ENCODE measurements around the gene ZNF33B. TPM values are rescaled to one million over a fixed set of nuclear protein-coding genes. Genes with fewer than 3 reads are reported as not detected.

ZNF33B gene
- total and polyA plus RNA-seq, 9 of the 15 experiments (the other 6 are each of a cell fraction or from before 2014, with no cell fraction given) = 6.9 to 23.9 (median 15.4) TPM

- intact Hi-C loops (cut with micrococcal nuclease) = no loop called here
- no peak overlapping the region for H3K4me2 ChIP-seq (ENCODE audit: insufficient read depth, low read length)
Observed at GRCh38 chr10:42544945-42545344, 93.4 kb downstream of the ZNF33B start.

GRCh38 chr10:42543840-42544372 is 94.5 kb downstream of the ZNF33B start:
- ChIA-PET CTCF (ENCODE audit: low intra/inter-chr PET ratio) (no interaction called here), POLR2A (interaction anchor here (0.7 kb wide), 1 partner anchor 158 kb away, joined by 3 read pairs; no protein-coding TSS in a partner anchor)
- peak overlapping the region; percentile 16; the same call in 1 of the 3 replicates for H3K27ac ChIP-seq (ENCODE audit: extremely low read depth, low read depth, low read length)
- H2AFZ ChIP-seq (ENCODE audit: low read depth, low read length) = no peak overlapping the region
- H3K4me2 ChIP-seq (ENCODE audit: insufficient read depth, low read length) = 0 out of 2 replicates have a peak overlapping the region, but pooled peaks have one; percentile 5
- peaks cover 13% of the 10 kb centered on the region; the same call in 2 of the 3 replicates for H3K36me3 ChIP-seq (ENCODE audit: control insufficient read depth, insufficient read depth, low read length)
- intact Hi-C loops (cut with micrococcal nuclease) = no loop called here
- in situ Hi-C loops (cut with MboI) = no loop called here
- no peak overlapping the region for H3K4me3 ChIP-seq
- BruUV-seq (replicated peaks) = no TSS peak
- H3K9ac ChIP-seq (ENCODE audit: insufficient read depth in 1 of 2, low read depth in 2 of 2, low read length in 2 of 2) = no peak overlapping the region
- peaks cover 35% of the 10 kb centered on the region for H3K79me2 ChIP-seq (ENCODE audit: control insufficient read depth, insufficient read depth, low read length)
- peak; percentile 52 for FAIRE-seq
- DNase-seq (ENCODE audit: extremely low read depth in 1 of 4, low spot score in 3 of 4) = peak in 2 of 4 experiments; percentile 21 to 70
- peak; percentile 82 for ATAC-seq
- 26% methylated on average over 5 of the region's 5 CpGs for WGBS (ENCODE audit: insufficient coverage, low coverage, missing lambda C conversion rate)
- H3K4me1 ChIP-seq (replicated peaks in 1 of 2; ENCODE audit: control insufficient read depth in 2 of 2, insufficient read depth in 2 of 2, low read length in 2 of 2) = peaks cover 0 to 7% of the 10 kb centered on the region in 2 experiments; a peak in 3 of 5 replicates
- peaks cover 25% of the 10 kb centered on the region for H3K9me3 ChIP-seq (replicated peaks; ENCODE audit: control insufficient read depth, insufficient read depth, low read depth, low read length)
- H4K20me1 ChIP-seq (replicated peaks; ENCODE audit: control insufficient read depth, insufficient read depth, low read length) = no peaks in the 10 kb centered on the region
- no peaks in the 10 kb centered on the region for H3K27me3 ChIP-seq (ENCODE audit: control insufficient read depth in 2 of 2, insufficient read depth in 2 of 2, low read length in 2 of 2)
- no peaks in the 10 kb centered on the region for H3K9me1 ChIP-seq (ENCODE audit: control insufficient read depth, insufficient read depth, low read length)
- no peak for TF ChIP-seq ATF7 (IDR thresholded peaks at IDR 0.05)
- TF ChIP-seq ZNF740 (CRISPR knock-in tag; IDR thresholded peaks at IDR 0.05) = no peak
- TF ChIP-seq ZNF740 (tag; IDR thresholded peaks at IDR 0.05) = no peak
- no peak for TF ChIP-seq RBM39 (optimal IDR thresholded peaks at IDR 0.05; ENCODE audit: low read depth, low read length)
- TF ChIP-seq GATA2 (CRISPR knock-in tag; IDR thresholded peaks at IDR 0.05) = peak; percentile 40; the same call in 1 of the 2 replicates
- no peak for TF ChIP-seq ZNF57 (CRISPR knock-in tag; IDR thresholded peaks at IDR 0.05)
- TF ChIP-seq TCF3 (CRISPR knock-in tag; IDR thresholded peaks at IDR 0.05) = peak; percentile 64
- peak; percentile 52; the same call in 1 of the 2 replicates for TF ChIP-seq CBFA2T3 (IDR thresholded peaks at IDR 0.05)
- no peak for TF ChIP-seq PHTF2 (CRISPR knock-in tag; IDR thresholded peaks at IDR 0.05)
- TF ChIP-seq ZNF431 (CRISPR knock-in tag; IDR thresholded peaks at IDR 0.05) = no peak
- peak; percentile 35 for TF ChIP-seq RBBP5 (IDR thresholded peaks at IDR 0.05; ENCODE audit: borderline replicate concordance, insufficient read depth, low read length, poor library complexity, severe bottlenecking)

More at GRCh38 chr10:42544945-42545344, 93.4 kb downstream of the ZNF33B start:
- Histone ChIP-seq H3K36me3 (ENCODE audit: control insufficient read depth, insufficient read depth, low read length) (peaks cover 10% of the 10 kb centered on the region; the same call in 1 of the 3 replicates), H3K27me3 (ENCODE audit: control insufficient read depth in 2 of 2, insufficient read depth in 2 of 2, low read length in 2 of 2) (no peaks in the 10 kb centered on the region), H2AFZ (ENCODE audit: low read depth, low read length) (no peak overlapping the region), H3K27ac (ENCODE audit: extremely low read depth, low read depth, low read length) (no peak overlapping the region), H3K9ac (ENCODE audit: insufficient read depth in 1 of 2, low read depth in 2 of 2, low read length in 2 of 2) (no peak overlapping the region), H3K9me1 (ENCODE audit: control insufficient read depth, insufficient read depth, low read length) (no peaks in the 10 kb centered on the region), H4K20me1 (replicated peaks; ENCODE audit: control insufficient read depth, insufficient read depth, low read length) (no peaks in the 10 kb centered on the region), H3K4me3 (no peak overlapping the region), H3K4me1 (replicated peaks in 1 of 2; ENCODE audit: control insufficient read depth in 2 of 2, insufficient read depth in 2 of 2, low read length in 2 of 2) (peaks cover 0 to 7% of the 10 kb centered on the region in 2 experiments; a peak in 3 of 5 replicates), H3K9me3 (replicated peaks; ENCODE audit: control insufficient read depth, insufficient read depth, low read depth, low read length) (peaks cover 17% of the 10 kb centered on the region), H3K79me2 (ENCODE audit: control insufficient read depth, insufficient read depth, low read length) (peaks cover 36% of the 10 kb centered on the region)
- ChIA-PET POLR2A (interaction anchor here (0.6 kb wide), 1 partner anchor 17 kb away, joined by 3 read pairs; no protein-coding TSS in a partner anchor), CTCF (ENCODE audit: low intra/inter-chr PET ratio) (no interaction called here)
- no TSS peak for BruUV-seq (replicated peaks)
- no peak for DNase-seq (ENCODE audit: extremely low read depth in 1 of 4, low spot score in 3 of 4)
- in situ Hi-C loops (cut with MboI) = no loop called here
- TF ChIP-seq MXD1 (CRISPR knock-in tag; IDR thresholded peaks at IDR 0.05; ENCODE audit: borderline replicate concordance, poor library complexity, severe bottlenecking) = no peak
- peak in 1 of 2 experiments; percentile 15; a peak in 1 of 4 replicates for TF ChIP-seq TRIM24 (IDR thresholded peaks at IDR 0.05)
- TF ChIP-seq POLR2B (IDR thresholded peaks at IDR 0.05; ENCODE audit: low read depth, partially characterized antibody) = no peak
- TF ChIP-seq ZNF124 (CRISPR knock-in tag; IDR thresholded peaks at IDR 0.05) = no peak
- peak in 1 of 2 experiments; percentile 66; a peak in 1 of 3 replicates for TF ChIP-seq CBX3 (IDR thresholded peaks at IDR 0.05; ENCODE audit: borderline replicate concordance in 1 of 2, low read length in 2 of 2)
- no peak for FAIRE-seq
- ATAC-seq = no peak
